ENCODE results near the gene ABO. TPM values are rescaled to one million over a fixed set of nuclear protein-coding genes. Genes with fewer than 3 reads are reported as not detected.
"Not testable (repeated sequence)": the region's sequence is repeated elsewhere in the genome, so short reads cannot be mapped to it uniquely, and the experiment has no call there.

ABO gene
- total RNA-seq, 1 donor from 2014 or later, result 16.3 TPM

DNA sequence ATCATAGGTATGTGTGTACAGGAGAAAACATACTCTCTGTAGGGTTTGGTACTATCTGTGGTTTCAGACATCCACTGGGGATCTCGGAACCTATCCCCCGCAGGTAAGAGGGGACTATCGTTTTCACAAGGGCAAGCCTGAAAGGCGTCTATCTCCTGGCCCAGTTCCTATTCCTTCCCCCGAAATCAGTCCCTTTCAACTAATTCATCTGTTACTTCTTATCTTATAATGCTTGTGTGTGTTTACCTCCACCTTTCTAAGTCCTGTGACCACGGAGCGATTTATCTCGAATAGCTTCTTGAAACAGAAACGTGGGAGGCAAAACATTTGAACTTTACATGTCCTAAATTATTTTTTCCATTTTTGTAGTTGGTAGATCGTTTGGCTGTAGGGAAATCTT is 11.4 kb downstream of the ABO start:
- DNase-seq (ENCODE audit: low spot score), result no peak

DNA sequence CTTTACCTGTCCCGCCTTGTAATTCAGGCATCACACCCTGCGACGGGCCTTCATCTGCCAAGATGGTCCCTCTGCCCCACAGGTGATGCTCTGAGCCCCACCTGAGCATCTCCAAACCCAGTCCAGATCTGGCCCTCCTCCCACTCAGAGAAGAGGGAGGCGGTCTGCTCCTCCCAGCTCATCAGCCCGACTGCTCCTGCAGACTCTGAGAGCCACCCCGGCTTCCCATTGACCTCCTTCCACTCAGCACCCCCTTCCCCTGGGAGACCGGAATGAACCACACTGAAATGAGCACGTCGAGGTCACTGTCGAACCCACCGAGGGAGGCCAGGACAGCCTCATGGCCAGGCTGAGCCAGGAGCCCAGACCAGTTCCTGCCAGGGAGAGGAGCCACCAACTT is 12.8 kb downstream of the ABO start:
- DNase-seq (ENCODE audit: low spot score), result no peak

DNA sequence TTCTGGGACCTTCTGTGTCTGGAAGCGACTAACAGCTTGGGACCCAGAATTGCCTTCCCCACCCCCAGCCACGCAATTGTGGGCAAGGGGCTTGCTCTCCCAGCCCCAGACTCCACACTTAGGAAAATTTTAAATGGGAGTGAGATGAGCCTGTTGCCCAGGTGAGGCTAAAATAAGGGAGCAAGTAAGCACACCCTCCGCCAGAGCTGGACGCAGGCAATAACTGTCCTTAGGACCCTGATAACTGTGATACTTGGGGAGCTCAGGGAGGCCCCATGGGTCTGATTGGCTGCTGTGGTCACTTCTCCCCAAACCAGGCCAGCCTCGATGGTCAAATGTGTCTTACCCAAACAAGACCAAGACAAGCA is 13.3 kb downstream of the ABO start:
- no peak for DNase-seq (ENCODE audit: low spot score)

DNA sequence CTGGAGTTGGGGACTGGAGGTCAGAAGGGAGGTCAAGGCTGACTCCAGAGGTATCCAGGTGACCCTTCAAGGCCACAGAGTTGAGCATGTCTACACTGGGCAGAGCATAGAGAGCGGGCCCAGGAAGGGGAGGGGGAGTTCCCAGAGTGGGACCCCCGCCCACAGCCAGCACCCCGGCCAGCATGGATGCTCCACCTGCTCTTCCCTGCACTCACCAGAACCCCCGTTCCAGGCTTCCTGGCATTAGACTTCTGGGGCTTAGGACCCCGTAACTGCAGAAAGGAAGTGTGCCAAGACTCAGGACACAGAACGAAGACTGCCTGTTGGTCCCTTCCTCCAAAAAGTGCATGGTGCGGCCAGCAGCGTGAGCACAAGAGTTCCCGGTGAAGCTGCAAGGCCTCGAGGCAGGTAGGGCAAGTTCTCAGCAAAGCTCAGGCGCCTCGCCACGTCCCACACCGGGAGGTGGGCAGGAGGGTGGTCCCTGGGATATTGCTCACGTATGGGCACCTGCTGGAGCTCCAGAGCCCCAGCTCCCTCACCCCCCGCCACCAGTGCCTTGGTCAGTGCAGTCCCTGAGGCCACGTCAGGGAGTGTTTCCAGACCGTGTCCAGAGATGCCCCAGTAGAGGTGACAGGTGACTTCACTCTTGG is 13.8 kb downstream of the ABO start:
- DNase-seq (ENCODE audit: low spot score), result no peak

DNA sequence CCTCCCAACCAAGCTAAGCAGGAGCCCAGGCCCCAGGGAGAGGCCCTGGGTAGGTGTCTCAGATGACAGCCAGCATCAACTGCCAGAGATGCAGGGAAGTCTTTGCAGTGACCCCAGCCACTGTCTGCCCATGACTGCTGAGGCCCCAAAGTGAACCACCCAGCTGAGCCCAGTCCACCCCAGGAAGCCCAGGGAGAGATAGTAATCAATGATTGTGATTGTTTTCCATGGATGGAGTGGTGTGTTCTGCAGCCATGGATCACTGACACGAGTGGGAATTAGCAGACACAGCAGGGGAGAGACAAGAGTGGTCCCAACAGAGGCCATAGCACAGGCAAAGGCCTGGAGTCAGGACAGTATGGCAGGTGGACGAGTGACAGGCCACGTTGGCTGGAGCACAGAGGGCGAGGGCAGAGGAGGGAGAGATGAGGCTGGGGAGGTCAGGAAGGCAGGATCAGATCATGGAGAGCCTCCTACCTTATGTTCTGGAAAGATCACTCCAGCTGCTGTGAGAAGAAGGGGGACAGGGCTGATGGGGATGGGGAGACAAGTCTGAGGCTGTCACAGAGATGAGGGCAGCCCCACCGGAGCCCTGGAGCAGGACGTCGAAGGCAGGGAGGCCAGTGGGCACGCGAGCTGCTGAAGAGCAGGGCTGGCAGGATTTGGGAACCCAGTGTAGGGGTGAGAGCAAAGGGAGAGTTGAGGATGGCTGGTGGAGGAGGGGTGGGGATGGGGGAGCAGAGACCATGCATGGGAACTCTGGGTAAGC is 14.5 kb downstream of the ABO start:
- no peak for DNase-seq (ENCODE audit: low spot score)

DNA sequence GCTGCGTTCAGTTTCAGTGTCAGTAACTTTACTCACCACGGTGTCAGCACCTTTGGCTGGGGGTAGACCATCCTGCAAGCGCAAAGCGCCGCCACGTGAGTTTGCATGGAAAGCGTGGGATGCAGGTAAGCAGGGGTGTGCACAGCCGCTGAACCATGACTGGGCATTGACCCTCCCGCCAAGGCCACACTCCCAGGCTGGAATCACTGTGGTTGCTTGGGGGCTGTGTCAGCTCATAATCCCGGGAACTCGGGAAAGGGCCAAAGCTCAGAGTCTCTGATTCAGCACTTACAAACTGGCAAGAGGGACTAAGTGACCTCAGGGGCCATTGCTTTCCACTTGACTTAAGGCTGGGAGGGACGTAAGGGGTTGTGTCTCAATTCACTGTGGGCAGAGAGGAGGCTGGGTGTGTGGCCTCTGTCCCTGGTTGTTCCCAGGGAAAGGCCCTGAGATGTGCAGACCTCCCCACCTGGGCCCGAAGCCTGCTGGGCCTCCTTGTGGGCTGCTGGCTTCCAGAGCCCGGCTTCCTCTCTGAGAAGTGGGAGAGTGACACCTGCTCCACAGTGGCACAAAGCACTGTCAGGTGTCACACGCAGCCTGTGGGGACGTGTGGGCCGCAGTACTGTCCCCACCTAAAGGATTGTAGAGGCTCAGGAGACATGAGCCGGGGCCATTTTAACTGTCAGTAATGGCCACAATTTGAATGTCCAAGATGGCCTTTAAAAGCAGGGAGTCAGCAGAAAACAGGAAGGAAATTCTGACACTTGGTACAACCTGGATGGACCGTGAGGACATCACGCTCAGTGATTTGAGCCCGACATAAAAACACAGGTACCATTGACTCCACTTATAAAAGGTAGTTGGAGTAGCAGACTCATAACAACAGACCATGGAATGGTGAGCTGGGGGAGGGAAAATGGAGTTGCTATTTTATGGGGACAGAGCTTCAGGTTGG is 16.7 kb downstream of the ABO start:
- DNase-seq (ENCODE audit: low spot score), result no peak

DNA sequence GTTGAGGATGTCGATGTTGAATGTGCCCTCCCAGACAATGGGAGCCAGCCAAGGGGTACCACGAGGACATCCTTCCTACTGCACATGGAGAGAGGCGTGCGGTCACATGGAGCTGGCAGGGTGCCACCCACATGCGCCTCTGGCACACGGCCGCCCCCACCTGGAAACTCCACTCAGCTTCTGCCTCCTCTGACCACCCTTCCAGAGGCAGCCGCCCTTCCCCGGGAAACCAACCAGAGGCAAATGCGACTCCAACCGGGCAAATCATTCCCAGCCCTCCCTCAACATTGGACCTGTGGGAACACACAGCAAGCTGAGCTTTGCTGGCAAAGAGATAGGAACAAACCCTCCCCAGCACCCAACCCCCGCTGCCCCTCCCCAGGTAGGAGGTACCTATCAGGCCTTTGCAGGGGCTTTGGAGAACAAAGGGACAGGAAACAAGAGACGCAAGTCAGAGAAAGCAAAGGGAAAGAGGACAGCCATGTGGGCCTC is 17.5 kb downstream of the ABO start:
- no peak for DNase-seq (ENCODE audit: low spot score)

DNA sequence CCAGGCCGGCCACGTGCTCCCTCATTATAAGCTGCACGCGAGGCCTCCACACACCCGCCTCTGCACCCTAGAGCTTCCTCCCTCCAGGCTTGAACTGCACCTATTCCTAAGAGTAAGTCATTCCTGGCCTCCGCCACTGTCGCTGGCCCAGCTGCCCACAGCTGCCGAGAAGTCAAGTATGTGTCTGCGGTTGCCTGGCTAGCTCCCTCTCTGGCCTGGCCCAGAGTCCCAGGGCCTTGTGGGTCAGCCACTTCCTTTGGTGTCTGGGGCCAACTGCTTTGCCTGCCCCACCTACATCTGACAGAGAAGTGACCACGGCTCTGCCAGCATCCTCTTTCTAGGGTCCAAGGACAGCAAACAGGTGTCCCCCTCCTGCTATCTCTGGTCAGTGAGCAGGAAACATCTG is 18.3 kb downstream of the ABO start:
- no peak for DNase-seq (ENCODE audit: low spot score)

DNA sequence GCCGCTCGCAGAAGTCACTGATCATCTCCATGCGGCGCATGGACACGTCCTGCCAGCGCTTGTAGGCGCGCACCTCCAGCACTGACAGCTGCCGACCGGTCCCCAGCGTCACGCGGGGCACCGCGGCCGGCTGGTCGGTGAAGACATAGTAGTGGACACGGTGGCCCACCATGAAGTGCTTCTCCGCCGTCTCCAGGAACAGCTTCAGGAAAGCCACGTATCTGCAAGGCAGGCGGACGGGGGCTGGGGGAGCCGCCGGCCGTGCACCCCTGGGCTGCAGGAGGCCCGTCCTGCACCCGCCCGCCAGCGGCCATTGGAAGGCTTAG is 18.9 kb downstream of the ABO start:
- DNase-seq (ENCODE audit: low spot score), result no peak

DNA sequence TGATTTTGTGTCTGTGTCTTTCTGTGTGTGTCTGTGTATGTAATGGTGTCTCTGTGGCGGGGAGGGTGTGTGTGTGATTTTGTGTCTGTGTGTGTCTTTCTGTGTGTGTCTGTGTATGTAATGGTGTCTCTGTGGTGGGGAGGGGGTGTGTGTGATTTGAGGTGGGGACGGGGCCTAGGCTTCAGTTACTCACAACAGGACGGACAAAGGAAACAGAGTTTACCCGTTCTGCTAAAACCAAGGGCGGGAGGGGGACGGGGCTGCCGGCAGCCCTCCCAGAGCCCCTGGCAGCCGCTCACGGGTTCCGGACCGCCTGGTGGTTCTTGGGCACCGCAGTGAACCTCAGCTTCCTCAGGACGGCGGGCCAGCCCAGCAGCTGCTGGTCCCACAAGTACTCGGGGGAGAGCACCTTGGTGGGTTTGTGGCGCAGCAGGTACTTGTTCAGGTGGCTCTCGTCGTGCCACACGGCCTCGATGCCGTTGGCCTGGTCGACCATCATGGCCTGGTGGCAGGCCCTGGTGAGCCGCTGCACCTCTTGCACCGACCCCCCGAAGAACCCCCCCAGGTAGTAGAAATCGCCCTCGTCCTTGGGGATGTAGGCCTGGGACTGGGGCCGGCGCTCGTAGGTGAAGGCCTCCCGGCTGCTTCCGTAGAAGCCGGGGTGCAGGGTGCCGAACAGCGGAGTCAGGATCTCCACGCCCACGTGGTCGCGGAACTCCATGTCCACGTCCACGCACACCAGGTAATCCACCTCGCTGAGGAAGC is 19.4 kb downstream of the ABO start:
- DNase-seq (ENCODE audit: low spot score), result no peak

DNA sequence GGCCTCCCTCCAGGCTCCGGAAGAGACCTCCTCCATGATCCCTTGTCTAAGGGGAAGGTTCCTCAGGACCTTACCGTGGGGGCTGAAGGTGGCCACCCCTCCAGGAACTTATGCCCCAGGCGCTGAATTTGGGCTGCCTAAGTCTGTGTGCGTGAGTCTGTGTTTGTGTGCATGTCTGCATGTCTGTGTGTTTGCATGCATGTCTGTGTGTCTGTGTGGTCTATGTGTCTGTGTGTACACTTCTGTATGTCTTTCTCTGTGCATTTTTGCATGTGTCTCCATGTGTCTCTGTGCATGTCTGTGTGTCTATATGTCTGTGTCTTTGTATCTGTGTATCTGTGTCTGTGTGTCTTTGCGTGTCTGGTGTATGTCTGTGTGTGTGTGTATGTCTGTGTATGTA is 20.5 kb downstream of the ABO start:
- DNase-seq (ENCODE audit: low spot score), result no peak

DNA sequence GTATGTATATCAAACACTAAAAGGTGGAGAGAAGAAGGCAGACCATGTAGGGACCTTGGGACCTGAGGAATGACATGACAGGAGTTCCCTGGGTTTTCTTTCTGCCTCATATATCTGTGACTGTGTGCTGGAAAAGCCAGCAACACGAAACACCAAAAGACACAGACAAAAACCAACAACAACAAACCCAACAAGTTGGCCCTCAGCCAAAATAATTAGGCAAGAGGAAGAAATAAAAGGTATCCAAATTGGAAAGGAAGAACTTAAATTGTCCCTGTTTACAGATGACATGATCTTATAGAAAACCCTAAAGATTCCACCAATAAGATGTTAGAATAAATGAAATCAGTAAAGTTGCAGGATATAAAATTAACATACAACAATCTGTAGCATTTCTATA is 21.7 kb downstream of the ABO start:
- DNase-seq (ENCODE audit: low spot score), result no peak

DNA sequence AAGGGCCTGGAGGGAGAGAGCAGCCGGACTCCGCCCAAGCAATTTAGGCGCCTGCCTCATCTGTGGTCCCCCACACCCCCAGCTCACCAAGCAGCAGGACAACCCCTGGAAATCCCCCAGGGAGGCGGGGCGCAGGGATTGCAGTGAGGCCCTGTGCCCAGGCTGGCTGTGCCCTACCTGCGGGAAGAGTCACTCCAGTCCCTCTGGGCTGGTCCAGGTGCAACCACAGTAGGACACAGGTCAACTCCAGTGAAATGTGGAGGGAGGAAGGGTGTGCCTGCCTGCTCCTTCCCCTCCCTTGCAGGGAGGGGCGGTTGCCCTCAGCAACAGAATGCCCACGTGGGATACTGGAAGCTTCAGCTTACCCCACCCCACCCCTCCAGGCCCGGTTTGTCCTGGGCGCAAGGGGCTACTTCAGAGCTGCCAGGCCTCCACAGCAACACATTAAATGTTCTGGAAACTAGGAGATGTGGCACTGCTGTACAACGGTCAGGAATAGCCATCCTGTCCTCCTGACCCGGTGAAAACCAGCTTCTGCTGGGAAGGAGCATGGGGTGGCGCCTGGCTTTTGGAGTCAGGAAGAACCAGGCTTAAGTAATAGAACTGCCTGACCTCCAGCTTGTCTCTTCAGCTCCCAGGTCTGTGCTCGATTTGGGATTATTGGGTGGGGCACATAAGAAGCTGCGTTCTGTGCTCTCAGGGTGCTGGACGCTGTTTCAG is 22.5 kb downstream of the ABO start:
- peak; percentile 78 for DNase-seq (ENCODE audit: low spot score)

DNA sequence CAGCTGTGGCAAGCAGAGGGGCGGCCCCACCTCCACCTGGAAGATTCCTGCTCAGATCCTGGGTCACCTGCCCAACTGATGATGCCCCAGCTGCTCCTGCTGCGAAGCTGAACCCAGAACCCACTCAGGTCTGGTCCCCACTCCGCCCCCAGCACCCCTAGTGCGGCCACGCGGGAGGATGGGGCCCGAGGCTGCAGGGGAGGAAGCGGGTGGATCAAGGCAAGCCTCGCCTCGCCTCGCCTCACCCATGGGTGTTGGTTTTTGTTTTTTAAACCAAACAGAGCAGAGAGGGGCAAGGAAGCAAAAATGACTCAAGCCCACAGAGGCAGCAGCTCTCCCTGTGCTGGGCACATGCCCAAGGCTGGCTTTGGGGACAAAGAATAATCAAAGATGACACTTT is 23.2 kb downstream of the ABO start:
- no peak for DNase-seq (ENCODE audit: low spot score)

DNA sequence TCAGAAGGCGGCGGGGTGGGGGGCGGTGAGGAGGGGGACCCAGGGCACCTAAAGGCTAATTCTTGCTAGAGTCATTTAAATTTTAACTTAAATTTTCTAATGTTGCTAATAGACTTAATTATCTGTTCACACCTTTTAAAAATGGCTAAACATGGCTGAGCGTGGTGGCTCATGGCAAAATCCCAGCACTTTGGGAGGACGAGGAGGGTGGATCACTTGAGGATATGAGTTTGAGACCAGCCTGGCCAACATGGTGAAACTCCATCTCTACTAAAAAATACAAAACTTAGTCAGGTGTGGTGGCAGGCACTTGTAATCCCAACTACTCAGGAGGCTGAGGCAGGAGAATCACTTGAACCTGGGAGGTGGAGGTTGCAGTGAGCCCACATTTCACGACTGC is 23.8 kb downstream of the ABO start:
- not testable (repeated sequence) for DNase-seq (ENCODE audit: low spot score)

DNA sequence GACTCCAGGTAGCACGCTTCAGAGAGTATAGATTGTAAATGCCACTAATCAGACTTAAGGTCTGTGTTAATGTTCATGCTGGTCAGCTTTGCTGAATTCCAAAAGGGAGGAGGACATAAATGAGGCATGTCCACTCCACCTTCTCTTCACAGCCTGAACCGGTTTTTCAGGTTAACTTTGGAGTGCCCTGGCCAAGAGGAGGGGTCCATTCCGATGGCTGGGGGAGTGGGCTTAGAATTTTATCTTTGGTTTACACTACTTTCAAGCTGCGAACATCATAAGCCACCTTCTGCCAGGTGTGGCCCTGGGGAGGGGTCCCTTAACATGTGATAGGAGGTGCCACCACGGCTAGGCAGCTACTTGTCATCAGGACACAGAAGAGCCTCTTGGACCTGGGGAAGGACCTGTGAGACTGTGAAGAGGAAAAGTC is 24.2 kb downstream of the ABO start:
- no peak for DNase-seq (ENCODE audit: low spot score)

DNA sequence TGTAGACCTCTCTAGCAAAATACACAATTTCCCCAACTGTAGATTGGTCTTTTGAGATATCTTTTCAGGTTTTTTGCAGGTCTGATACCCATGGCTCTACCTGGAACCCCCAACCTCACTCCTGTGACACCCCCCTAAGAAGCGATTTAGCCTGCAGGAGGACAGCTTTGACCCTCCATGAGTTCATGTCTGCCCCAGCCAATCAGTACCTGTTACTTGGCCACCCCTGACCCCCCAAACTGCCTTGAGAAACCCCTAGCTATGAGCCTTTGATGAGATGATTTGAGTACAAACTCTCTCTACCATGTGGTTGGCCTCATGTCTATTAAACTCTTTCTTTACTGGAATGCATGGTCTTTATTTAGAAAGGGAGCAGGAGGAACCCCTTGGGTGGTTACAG is 25.7 kb downstream of the ABO start:
- DNase-seq (ENCODE audit: low spot score), result no peak

DNA sequence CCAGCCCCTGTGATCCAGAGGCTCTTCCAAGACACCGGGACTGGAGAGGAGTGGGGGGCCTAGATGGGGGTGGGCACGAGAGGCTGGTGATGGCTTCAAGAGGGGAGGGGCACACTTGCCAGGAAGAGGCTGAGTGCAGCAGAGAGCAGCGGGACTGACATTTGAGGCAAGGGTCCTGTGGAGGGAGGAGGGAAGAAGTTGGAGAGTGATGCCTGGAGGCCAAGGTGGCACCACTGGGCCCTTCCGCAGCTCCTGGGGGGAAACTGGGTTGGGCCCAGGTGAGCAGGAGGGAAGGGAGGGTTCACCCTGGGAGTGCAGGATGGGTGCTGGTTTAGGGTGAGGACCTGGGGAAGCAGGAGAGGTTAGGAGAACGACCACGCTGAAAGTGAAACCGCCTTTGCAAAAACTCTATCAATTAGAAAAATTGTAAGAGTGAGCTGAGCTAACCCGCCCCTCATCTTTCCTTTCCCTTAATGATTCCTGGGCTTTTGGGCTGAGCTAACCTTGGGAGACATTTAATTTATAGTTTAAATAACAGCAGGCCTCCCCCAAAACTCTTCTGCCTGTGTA is 26.2 kb downstream of the ABO start:
- no peak for DNase-seq (ENCODE audit: low spot score)

DNA sequence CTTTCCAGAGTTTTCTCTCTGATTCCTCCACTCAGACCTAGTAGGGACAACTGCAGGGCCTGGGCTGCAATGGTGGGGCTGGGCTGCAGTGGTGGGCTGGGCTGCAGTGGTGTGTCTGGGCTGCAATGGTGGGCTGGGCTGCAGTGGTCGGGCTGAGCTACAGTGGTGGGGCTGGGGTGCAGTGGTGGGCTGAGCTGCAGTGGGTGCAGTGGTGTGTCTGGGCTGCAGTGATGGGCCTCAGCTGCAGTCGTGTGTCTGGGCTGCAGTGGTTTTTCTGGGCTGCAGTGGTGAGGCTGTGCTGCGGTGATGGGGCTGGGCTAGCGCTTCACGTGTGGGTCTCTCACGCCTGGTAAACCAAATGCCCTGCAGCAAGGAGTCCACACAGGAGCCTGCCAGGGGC is 27.4 kb downstream of the ABO start:
- DNase-seq (ENCODE audit: low spot score), result no peak

DNA sequence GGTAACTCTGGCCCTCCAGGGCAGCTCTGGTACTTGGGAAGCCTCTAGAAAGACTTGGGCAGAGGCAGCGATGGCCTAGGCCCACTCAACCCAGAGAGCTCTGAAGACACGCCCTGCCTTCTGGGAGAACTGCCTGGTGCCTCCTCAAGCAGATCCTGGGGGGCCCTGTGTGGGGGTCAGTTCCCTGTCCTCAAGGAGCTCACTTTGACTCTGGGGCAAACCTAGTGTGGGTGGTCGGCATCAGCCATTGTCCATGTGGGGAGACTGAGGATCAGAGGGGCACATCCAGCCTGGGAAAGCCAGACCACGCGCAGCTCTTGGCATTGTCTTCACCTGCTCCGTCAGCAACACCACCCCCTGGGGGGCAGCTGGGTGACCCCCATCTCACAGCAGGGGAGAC is 28.0 kb downstream of the ABO start:
- no peak for DNase-seq (ENCODE audit: low spot score)

DNA sequence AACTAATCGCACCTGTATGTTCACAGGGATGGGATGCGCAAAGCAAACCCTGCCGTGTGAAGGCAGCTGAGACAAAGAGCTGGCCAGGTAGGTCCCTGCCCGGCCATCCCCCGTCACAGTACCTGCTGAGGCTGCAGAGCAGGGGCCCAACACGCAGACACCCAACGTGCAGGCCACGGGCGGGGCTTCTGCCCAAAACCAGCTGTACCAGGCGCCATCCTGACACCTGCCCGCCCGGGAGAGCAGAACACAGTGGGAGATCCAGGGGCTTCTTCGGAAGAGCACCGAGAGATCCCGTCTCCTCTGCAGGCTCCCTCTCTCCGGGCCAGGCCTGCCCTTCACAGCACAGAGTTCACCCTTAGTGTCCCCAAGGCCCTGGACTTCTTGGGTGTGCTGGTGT is 28.4 kb downstream of the ABO start:
- no peak for DNase-seq (ENCODE audit: low spot score)
